ENCODE measurements around the gene COL23A1. TPM values are rescaled to one million over a fixed set of nuclear protein-coding genes. Genes with fewer than 3 reads are reported as not detected.

Gene COL23A1
- total RNA-seq, 2 donors from 2014 or later: 0.17 to 0.19 TPM

DNA sequence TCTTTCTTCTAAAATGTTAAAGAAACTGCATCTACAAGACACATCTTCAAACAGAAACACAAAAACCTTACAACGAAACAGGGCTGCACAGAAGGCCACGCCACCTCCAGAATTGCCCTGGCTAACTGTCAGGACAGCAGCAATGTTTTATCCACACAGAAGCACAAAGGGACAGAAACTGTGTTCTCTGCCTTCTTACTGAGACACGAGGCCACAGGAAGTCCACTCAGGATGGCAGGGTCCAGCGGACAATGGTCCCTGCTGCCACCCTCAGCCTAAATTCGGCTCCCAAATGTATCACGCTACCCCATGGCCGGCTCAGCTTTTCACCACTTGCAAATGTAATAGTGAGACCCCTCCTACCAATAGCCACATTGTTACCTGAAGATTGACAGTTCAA, 197.8 kb downstream of the COL23A1 start:
- no peak overlapping the region for H3K4me3 Mint-ChIP-seq
- DNase-seq (ENCODE audit: low spot score) (peak; percentile 50), ATAC-seq (no peak)
- H3K27me3 Mint-ChIP-seq: peaks cover 9 to 15% of the 10 kb centered on the region in 2 donors
- H3K9me3 Mint-ChIP-seq: no peaks in the 10 kb centered on the region
- H3K36me3 Mint-ChIP-seq: no peaks in the 10 kb centered on the region
- no peaks in the 10 kb centered on the region for H3K4me1 Mint-ChIP-seq (ENCODE audit: low read depth in 2 of 2)
- H3K27ac Mint-ChIP-seq: no peak overlapping the region

DNA sequence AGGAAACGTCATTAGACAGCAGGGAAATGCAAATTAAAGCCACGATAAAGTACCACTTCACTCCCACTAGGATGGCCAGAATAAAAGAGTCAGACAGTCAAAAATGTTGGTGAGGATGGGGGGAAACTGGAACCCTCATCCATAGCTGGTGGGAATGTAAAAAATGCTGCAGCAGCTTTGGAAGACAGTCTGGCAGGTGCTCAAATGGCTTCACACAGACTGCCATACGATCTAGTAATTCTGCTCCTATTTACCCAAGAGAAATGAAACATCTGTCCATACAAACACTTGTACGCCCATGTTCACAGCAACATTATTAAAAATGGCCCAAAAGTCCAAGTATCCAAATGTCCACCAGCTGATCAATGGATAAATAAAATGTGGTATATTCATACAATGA, 198.7 kb downstream of the COL23A1 start:
- no peaks in the 10 kb centered on the region for H3K36me3 Mint-ChIP-seq

DNA sequence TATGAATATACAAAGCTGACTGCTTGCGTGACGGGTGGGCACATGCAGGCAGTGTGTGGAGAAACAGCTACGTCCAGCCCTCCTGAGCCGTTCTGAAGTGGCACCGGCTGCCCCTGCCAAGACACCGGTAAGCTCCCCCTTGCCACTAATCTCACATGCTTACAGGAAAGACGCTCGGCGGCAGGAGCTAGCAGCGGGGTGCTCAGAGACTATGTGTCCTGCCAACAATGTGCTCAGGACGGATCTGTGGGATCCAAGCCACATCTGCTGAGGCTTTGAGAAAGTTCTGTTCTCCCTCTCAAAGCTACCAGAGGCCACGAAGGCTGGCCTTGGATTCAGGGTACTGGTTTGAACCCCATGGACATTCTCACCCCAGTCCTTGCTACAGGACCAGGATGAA, 200.4 kb downstream of the COL23A1 start:
- Mint-ChIP-seq H3K9me3 (no peaks in the 10 kb centered on the region), H3K27me3 (peaks cover 15 to 19% of the 10 kb centered on the region in 2 donors), H3K4me1 (ENCODE audit: low read depth in 2 of 2) (no peaks in the 10 kb centered on the region), H3K27ac (no peak overlapping the region), H3K4me3 (no peak overlapping the region), H3K36me3 (no peaks in the 10 kb centered on the region)
- ATAC-seq: no peak
- DNase-seq (ENCODE audit: low spot score): no peak

More for the DNA sequence above, 198.7 kb downstream of the COL23A1 start:
- DNase-seq (ENCODE audit: low spot score): no peak
- H3K9me3 Mint-ChIP-seq: no peaks in the 10 kb centered on the region
- no peak overlapping the region for H3K4me3 Mint-ChIP-seq
- no peaks in the 10 kb centered on the region for H3K4me1 Mint-ChIP-seq (ENCODE audit: low read depth in 2 of 2)
- no peak for ATAC-seq
- H3K27me3 Mint-ChIP-seq: peaks cover 15 to 19% of the 10 kb centered on the region in 2 donors
- no peak overlapping the region for H3K27ac Mint-ChIP-seq

DNA sequence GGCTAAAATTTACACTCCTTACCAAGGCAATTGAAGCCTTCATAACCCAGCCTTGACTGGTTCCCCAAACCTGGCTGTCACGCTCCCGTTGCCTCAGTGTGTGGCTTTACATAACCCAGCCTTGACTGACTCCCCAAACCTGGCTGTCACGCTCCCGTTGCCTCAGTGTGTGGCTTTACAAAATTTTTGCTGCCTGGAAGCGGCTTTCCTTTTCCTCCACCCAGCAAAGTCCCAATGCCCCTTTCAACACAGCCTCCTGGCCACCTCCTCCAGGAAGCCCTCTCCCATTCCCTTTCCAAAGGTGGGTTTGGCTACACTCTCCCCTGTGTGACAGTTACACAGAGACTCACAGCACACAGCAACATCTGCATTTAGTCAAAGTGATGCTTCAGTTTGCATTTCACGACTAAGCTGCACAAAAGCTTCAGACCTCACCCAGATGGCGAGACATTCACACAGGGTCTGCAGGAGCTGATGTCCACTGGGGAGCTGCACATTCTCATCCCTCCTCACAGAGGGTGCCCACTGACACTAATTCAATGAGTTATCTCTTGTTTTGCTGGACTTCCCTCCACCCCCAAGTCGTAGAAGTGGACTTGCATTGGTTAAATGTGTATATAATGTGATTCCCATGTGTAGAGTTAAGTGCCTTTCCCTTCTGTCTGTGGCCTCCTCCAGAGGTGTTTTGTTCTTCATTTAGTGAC, 201.0 kb downstream of the COL23A1 start:
- no peak overlapping the region for H3K4me3 Mint-ChIP-seq
- H3K9me3 Mint-ChIP-seq: no peaks in the 10 kb centered on the region
- no peaks in the 10 kb centered on the region for H3K36me3 Mint-ChIP-seq
- no peaks in the 10 kb centered on the region for H3K4me1 Mint-ChIP-seq (ENCODE audit: low read depth in 2 of 2)
- DNase-seq (ENCODE audit: low spot score) (peak; percentile 28), ATAC-seq (no peak)
- peaks cover 15 to 19% of the 10 kb centered on the region in 2 donors for H3K27me3 Mint-ChIP-seq
- H3K27ac Mint-ChIP-seq: no peak overlapping the region

DNA sequence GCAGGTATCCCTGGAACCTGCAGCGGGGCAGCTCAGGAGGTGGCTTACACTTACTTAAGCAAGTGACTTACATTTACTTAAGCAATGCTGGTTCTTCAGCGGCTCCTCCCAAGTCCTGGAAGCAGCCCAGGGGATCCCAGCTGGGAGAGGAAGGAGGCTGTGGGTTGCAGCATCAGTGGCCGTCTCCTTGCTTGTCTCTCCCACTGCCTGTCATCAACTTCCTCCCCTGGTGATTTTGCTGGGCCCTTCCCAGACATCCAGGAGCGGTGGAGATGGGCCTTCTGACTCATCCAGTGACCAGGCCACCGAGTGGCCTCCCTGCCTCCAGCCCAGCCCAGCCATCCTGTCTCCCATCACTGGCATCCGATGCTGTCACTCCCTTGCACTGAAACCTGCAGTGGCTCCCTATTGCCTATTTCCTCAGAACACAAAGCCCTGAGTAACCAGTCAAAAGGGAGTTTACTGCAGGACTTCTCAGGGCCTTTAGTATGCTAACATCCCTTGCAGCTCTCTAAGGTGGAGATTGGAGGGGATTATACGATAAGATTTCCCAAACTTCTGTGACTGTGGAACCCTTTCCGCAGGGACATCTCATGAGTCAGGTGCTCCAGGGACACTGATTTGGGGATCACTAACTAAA, 201.7 kb downstream of the COL23A1 start:
- Mint-ChIP-seq H3K27me3 (peaks cover 15 to 19% of the 10 kb centered on the region in 2 donors), H3K4me1 (ENCODE audit: low read depth in 2 of 2) (no peaks in the 10 kb centered on the region), H3K27ac (no peak overlapping the region), H3K4me3 (no peak overlapping the region), H3K9me3 (no peaks in the 10 kb centered on the region), H3K36me3 (no peaks in the 10 kb centered on the region)
- peak; percentile 42 for DNase-seq (ENCODE audit: low spot score)
- ATAC-seq: no peak

DNA sequence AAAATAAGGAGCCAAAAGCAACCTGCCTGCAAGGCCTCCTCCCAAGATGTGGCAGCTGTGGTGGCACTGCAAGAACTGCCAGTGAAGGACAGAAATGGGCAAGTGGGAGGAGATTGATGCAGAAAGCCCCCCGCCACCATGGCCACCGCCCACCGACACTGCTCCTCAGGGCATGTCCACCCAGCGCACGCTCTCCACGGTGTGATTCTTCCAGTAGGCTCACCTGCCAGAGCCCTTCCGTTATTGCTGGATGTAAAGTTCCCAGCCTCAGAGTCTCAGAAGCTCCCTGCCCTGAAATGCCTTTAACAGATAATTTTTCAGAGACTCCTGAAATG, 202.4 kb downstream of the COL23A1 start:
- no peak for ATAC-seq

DNA sequence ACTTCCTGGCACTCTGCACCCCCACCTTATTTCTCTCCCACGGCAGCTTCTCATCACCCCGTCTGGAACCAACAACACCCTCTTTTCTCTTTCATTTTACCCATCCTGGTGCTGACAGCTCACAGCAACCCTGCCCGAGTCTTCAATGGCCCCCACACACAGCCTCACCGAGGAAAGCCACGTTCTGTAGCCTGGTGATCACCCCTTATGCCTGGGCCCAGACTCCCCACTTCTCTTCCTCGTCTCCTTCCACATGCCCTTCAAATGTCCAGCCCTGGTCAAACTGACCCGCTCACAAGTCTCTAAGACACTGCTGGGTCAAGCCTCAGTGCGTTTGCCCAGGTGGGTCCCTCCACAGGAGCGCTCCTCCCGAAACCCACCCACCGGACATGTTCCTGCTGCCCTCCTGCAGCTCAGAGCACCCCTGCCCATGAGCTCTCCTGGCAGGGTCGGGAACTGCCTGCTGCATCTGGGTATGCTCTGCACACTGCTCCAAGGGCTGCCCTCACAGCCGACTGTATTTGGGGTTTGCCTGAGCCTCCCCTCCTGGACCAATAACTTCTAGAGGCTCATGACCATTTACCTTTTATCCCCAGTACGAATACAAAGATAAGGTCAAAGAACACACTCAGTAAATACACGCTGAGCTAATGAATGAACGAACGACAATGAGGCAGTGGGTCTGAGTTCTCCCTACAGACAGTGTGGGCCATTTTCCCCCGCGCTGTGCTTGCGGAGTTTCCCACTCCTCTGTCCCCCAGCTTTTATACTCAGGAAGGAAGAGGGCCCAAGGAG, 202.9 kb downstream of the COL23A1 start:
- Mint-ChIP-seq H3K9me3 (no peaks in the 10 kb centered on the region), H3K4me3 (no peak overlapping the region), H3K27ac (no peak overlapping the region), H3K4me1 (ENCODE audit: low read depth in 2 of 2) (no peaks in the 10 kb centered on the region), H3K27me3 (peaks cover 15 to 19% of the 10 kb centered on the region in 2 donors), H3K36me3 (no peaks in the 10 kb centered on the region)
- ATAC-seq (no peak), DNase-seq (ENCODE audit: low spot score) (peak; percentile 51)

More for the DNA sequence above, 202.4 kb downstream of the COL23A1 start:
- Mint-ChIP-seq H3K27me3 (peaks cover 15 to 19% of the 10 kb centered on the region in 2 donors), H3K4me1 (ENCODE audit: low read depth in 2 of 2) (no peaks in the 10 kb centered on the region), H3K27ac (no peak overlapping the region), H3K36me3 (no peaks in the 10 kb centered on the region), H3K4me3 (no peak overlapping the region), H3K9me3 (no peaks in the 10 kb centered on the region)
- DNase-seq (ENCODE audit: low spot score): peak; percentile 12

DNA sequence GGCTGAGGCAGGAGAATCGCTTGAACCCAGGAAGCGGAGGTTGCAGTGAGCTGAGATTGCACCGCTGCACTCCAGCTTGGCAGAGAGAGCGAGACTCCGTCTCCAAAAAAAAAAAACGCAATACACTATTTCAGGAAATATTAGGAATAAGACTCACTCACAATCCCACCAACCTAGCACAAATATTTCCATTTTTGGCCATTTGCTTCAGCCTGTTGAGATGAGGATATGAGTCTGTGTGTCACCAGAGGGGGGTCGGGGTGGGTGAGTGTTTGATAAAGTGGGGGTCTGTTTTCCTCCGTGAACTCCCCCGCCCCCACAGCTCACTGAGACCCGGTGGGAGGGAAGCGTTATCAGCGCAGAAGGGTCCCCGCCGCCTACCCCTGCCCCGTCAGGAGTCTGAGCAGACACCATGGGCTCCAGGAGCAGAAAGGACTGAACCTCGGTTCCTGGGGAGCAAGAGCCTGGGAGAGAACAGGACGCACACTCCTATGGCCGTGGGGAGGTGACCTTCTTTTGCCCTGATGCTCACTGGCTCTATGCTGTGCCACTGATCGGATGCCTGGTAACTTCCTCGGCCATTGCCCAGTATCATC, 203.8 kb downstream of the COL23A1 start:
- Mint-ChIP-seq H3K4me3 (no peak overlapping the region), H3K27me3 (peaks cover 15 to 19% of the 10 kb centered on the region in 2 donors), H3K9me3 (no peaks in the 10 kb centered on the region), H3K4me1 (ENCODE audit: low read depth in 2 of 2) (no peaks in the 10 kb centered on the region), H3K27ac (no peak overlapping the region), H3K36me3 (no peaks in the 10 kb centered on the region)
- DNase-seq (ENCODE audit: low spot score): peak; percentile 42
- ATAC-seq: no peak

DNA sequence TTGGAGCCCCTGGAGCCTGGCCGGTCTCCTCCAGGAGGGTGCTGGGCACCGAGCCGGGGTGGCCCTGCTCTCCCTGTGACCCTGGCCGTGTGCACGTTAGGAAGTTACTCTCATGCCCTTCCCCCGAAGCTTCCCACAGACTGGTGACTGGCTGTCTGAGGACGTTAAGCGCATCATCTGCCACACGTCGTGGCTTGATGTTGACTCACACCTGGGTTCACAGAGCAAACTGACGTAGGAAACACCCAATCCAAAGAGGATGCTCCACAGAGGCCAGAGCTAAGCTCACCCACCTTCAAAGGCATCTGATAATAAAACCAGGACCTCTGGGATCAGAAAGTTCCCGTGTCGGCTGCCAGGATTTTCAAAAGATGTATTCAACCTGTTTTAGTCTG, 204.7 kb downstream of the COL23A1 start:
- Mint-ChIP-seq H3K4me3 (no peak overlapping the region), H3K9me3 (no peaks in the 10 kb centered on the region), H3K36me3 (no peaks in the 10 kb centered on the region), H3K27me3 (peaks cover 15 to 19% of the 10 kb centered on the region in 2 donors), H3K4me1 (ENCODE audit: low read depth in 2 of 2) (no peaks in the 10 kb centered on the region), H3K27ac (no peak overlapping the region)
- peak; percentile 28 for DNase-seq (ENCODE audit: low spot score)
- ATAC-seq: no peak

DNA sequence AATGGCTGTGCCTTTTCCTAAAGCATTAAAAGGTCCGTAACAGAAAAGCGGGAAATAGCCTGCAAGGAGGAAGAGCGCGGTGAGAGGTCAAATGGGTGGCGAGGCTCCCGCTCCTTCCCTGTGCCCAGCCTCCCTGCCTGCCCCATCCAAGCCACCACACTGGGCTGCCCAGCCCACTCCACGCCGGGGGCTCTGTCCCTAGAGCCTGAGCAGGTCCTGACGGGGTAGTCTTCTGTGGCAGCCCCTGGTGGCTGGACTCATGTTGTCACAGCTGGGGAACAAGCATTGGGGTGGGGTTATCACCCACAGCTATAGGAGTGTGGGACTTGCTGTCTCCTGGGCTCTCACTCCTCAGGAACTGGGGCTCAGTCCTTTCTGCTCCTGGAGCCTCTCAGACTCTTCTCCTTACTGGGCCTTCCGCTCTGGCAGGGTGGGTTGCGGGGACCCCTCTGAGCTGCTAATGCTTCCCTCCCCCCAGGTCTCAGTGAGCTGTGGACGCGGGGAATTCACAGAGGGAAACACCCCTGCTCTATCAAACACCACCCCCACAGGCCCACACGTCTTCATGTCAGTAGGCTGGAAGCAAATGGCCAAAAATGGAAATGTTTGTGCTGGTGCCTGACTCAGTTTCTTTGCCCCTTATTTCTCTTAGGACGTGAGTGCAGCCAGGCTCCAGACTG, 205.2 kb downstream of the COL23A1 start:
- no peaks in the 10 kb centered on the region for H3K36me3 Mint-ChIP-seq
- peak; percentile 53 for DNase-seq (ENCODE audit: low spot score)
- no peaks in the 10 kb centered on the region for H3K9me3 Mint-ChIP-seq
- H3K4me1 Mint-ChIP-seq (ENCODE audit: low read depth in 2 of 2): no peaks in the 10 kb centered on the region
- H3K27ac Mint-ChIP-seq: no peak overlapping the region
- H3K27me3 Mint-ChIP-seq: peaks cover 15 to 17% of the 10 kb centered on the region in 2 donors
- peak in 1 of 2 donors; percentile 19 for ATAC-seq
- no peak overlapping the region for H3K4me3 Mint-ChIP-seq

DNA sequence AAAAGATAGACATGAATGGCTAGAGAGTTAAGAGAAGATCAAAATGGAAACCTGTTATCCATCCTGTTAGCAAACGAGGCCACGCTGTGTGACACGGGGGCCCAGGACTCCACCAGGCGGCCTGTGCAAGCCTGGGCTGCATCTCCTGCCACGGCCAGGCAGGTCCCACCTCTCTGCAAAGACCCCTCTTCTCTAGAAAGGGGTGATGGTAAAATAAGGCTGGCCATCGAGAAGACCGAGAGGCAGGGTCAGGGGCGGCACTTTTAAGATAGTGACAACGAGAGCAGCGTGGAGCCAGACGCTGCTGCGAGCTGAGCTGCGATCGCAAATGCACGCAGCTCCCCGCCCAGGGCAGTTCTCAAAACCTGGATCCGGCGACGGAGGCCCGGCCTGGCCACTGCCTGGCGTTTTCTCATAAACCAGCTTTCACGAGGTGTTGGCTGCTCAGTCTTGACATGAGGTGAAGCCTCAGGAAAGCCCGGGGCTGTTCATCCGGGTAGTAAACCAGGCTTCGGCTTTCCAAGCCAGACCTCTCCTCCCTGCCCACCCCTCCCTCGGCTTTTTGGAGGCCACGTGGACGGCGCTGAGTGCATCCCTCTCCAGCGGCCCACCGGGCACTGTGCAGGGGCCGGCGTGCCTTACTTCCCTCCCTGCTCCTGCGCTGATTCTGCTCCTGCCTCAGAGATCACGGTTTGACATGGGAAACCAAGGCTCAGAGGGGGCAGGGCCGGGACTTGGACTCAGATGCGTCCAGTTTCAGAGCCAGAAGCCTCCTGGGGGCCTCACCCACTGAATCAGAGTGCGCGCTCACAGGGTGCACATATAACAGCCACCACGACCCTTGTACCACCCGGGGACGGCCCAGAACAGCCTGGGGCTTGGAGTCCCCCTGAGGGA, 206.0 kb downstream of the COL23A1 start:
- Mint-ChIP-seq H3K27me3 (peaks cover 9% of the 10 kb centered on the region in 2 donors), H3K36me3 (no peaks in the 10 kb centered on the region), H3K4me3 (no peak overlapping the region), H3K4me1 (ENCODE audit: low read depth in 2 of 2) (no peaks in the 10 kb centered on the region), H3K27ac (no peak overlapping the region), H3K9me3 (no peaks in the 10 kb centered on the region)
- ATAC-seq: no peak
- DNase-seq (ENCODE audit: low spot score): peak; percentile 34

DNA sequence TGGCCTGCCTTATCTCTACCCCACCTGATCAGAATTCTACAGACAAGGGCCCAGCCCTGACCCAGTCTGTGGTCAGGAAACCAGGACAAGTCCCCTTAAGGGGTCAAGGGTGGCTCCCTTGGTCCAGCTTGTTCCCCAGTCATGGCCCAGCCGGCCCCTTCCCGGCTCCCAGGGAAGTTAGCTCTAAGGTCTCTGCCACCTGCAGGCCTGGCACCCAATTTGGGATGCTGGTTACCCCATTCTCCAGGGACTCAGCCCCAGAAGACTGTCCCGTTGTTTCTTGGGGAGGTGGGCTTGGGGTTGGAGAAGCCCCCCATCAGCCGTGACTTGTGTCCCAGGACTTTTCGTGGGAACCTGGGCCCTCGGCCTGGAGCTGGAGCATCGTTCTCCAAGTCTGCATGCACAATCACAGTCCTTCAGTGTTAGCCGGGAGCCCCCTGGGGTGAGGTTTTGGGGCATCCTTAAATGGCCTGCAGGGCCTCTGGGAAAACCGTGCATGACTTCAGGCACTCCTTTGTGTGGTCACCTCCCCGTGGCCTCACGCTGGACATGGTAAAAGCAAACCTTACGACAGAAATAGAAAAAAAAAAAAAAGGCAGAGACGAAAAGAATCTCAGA, 206.8 kb downstream of the COL23A1 start:
- DNase-seq (ENCODE audit: low spot score) (peak; percentile 57), ATAC-seq (no peak)
- Mint-ChIP-seq H3K4me3 (no peak overlapping the region), H3K9me3 (no peaks in the 10 kb centered on the region), H3K4me1 (ENCODE audit: low read depth in 2 of 2) (no peaks in the 10 kb centered on the region), H3K27me3 (peaks cover 8% of the 10 kb centered on the region in 2 donors), H3K27ac (no peak overlapping the region), H3K36me3 (no peaks in the 10 kb centered on the region)
